GM21723 (cell line): Measurements from ENCODE around the gene CDC23.
"Not testable (repeated sequence)": the region's sequence is repeated elsewhere in the genome, so short reads cannot be mapped to it uniquely, and the experiment has no call there.

Experiments used
- ATAC-seq: cut with Tn5 transposase; IDR thresholded peaks from one replicate; pipeline ENCODE4 v1.9.1; 2021; ENCODE audit warnings: mild to moderate bottlenecking, moderate library complexity; ENCODE audit not compliant: unreplicated experiment

CDC23 gene, protein sequence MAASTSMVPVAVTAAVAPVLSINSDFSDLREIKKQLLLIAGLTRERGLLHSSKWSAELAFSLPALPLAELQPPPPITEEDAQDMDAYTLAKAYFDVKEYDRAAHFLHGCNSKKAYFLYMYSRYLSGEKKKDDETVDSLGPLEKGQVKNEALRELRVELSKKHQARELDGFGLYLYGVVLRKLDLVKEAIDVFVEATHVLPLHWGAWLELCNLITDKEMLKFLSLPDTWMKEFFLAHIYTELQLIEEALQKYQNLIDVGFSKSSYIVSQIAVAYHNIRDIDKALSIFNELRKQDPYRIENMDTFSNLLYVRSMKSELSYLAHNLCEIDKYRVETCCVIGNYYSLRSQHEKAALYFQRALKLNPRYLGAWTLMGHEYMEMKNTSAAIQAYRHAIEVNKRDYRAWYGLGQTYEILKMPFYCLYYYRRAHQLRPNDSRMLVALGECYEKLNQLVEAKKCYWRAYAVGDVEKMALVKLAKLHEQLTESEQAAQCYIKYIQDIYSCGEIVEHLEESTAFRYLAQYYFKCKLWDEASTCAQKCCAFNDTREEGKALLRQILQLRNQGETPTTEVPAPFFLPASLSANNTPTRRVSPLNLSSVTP

DNA sequence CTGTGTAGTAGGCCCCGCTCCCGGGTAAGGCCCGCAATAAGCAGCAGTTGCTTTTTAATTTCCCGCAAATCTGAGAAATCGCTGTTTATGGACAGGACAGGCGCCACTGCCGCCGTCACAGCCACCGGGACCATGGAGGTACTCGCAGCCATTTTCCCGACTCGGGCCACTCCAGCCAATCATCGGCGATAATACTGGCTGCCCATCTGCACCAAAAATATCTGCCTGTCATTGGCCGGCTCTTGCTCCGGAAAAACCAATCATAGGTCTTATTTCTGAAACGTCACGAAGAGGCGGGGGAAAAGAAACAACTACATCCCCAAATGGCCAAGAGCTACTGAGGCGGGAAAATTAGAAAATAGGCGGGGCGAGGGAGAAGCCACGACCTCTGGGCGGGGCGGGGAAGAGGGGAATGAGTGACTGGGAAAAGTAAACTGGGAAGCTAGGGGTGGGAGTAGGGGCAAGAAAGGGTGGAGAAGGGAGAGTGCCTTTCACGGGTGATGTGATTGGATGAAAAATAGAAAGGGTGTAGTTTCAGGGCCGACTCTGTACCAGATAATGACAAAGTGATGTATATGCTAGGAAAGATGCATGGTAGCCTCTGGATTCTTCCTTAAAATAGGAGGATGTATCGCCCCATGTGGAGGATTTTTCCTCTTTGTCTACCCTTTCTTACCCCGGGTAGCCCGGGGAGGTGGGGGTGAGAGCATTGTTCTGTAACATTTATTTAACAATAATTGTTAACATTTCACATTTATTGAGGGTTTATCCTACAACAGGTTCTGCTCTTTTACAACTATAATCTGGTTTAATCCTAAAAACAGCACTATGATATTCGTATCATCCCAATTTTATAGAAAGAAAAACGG, at the start of gene CDC23:
Gene CDC23, minus strand, starts transcription at position 163 of the 869 bp plus-strand sequence. Its CDS starts 11 bp downstream, at position 152.
- ATAC-seq, result peak; percentile 93

DNA sequence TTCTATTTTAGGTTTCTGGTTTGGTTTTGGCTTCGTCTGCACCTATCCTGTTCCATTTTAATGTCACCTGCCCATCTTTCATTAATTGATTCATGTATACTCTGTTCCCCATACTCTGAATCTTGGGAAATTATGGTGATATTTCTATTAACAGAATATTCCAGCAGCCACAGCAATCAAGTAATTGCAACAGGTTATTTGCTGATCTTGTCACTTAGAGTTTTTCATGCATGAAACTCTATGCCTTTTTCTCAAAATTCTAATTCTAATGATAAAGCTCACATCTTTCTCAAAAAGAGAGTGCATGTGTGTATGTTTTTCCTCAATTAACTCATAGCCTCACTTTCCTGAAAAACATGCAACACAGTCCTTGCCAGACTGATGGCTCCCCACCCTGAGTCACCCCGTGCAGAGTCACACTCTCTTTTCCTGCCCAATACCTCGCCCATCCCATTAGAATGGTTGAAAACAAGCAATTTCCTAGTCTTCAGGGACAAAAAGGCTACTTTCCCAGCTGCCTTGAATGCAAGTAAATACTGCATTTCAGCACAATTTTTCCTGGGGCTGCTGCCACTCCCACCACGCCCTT, 45.7 kb upstream of the CDC23 start:
- ATAC-seq, result no peak

DNA sequence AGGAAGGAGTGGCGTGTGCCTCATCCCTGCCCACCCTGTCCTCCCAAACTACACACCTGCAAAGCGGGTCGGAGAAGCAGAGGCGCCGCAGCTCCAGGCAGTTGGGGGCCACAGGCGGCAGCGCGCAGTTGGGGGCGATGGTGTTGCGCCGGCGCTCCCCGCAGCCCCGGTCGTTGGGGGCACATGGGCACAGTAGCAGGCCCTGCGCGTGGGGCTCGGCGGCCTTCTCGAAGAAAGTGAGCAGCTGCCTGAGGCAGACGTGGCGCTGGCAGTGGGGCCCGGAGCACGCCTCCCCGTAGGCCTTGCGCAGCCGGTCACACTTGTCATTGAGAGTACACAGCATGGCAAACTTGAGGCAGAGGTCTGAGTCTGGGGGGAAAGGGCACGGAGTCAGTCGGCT, 44.5 kb upstream of the CDC23 start:
- ATAC-seq, result no peak

DNA sequence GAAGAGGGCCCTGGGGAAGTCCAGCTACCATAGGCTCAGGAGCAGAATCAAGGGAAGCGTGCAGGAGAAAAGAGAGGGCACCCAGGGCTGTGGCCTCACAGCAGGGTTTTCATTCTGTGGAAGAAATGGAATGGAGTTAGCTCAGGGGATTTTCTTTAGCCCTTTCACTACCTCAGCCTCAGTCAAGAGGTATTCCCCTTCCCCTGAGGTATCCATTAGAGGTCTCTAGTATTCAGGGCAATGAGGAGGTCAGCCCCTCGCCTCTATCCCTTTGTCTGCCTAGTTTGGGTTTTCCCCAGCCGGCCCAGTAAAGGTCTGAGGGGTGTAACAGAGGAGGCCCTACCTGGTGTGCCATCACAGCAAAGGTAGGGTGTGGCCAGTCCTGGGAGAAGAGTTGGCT, 39.8 kb upstream of the CDC23 start:
- no peak for ATAC-seq

DNA sequence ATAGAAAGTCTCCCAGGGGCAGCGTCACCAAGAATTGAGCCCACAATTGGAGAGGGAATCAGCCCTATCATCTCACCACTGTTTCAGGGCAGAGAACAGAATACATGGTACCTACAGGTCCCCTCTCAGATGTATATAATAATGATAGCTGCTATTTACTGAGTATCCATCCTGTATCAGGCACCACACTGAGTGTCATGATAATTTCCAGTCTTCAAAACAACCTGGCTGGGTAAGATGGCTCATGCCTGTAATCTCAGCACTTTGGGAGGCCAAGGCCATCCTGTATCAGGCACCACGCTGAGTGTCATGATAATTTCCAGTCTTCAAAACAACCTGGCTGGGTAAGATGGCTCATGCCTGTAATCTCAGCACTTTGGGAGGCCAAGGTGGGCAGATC, 34.7 kb upstream of the CDC23 start:
- ATAC-seq, result not testable (repeated sequence)

DNA sequence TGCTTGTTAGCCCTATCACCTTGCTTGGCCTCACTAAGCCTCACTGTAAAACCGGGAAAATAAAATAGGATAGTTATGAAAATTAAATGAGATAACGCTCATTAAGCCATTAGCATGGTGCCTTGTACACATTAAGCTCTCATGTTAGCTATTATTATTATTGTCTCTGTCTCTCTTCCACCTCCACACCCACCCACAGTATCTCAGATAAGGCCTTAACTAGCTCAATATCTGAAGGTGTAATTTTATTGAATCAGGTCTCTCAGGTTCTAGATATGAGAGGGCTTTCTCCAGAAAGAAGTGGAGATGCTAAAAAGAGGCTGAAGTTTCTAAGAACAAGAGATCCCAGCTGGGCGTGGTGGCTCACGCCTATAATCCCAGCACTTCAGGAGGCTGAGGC, 33.7 kb upstream of the CDC23 start:
- ATAC-seq, result no peak

DNA sequence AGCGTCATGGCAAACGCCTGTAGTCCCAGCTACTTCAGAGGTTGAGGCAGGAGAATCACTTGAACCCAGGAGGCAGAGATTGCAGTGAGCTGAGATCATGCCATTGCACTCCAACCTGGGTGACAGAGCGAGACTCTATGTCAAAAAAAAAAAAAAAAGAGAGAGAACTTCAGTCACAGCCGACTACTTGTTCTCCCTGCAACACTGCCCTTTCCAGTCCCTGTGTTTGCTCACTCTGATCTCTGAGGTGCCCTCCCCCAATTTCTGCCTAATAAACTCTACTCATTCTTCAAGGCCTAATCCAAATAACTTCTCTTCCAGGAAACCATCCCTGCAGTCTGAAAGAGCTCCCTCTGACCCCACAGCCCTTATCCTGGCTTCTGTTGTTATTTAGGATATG, 33.2 kb upstream of the CDC23 start:
- no peak for ATAC-seq

DNA sequence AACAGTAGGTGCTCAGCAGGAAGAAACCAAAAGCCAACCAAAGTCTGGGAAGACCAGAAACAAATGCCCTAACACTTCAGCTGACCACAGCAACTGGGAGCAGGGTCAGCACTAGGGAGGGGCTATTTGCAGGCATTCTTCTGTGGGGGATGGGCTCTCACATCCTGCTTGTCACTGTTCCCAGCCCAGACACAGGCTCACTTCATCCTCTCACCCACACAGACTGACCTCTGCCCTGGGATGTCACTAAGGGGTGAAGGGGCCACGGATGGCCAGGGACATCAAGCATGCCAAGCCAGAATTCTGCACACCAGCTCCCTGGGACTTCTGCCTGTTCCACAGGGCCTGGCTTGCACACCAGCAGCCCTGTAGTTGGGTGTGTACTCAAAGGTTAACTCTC, 32.6 kb upstream of the CDC23 start:
- no peak for ATAC-seq

DNA sequence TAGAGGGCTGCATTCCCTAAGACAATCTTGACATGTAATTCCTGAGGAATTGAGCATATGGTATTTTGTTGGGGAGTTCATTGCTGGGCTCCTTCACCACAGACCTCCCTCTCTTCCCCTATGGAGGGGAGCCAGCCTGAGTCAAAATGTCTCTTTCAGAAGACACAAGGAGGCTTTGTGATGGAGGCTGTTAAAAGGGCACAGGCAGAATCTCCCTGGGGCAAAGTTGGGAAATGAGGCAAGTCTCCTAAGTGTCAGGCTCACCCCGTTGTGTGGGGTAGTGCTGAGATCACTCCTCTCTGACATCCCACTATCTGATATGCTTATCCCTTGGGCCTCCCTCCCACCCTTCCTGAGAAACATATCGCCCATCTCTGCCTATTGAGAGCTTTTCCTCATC, 30.7 kb upstream of the CDC23 start:
- no peak for ATAC-seq

DNA sequence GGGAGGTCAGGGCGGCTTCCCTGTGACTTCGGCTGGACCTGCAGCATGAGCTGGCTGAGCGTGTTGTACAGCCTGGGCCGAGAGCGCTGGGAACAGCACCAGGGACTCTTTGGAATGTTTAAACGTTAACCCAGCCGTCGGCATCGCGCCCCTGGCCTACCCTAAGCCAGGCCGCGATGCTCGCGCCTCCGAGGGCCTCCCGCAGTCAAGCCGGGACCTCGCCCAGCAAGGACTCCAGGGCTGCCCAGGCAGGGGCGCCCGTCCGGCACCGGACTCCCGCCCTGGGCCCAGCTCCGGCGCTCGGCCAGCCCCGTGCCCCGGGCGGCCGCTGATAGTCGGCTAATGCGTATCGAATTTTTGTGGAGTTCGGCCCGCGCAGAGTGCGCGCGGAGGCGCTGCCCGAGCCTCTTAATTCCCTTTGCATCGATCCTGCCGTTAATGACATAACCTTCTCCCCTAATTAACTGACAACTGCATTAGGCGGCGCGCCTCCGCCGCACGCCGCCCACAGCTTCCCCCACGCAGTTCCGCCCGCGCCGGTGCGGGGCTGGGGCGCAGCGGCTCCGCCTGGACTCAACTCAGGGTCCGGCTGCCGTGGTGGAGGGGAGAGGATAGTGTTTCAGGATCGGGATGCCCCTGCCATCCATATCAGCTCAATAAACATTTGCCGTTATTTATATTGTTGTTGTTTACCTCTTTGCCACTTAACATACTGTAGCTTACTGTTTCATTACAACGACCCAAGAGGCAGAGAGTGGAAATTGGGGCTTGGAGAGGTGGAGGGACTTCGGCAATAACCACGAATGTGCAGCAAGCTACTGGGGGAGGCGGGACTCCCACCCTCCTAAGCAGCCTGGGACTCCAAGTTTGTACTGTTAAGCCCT, 28.8 kb upstream of the CDC23 start:
- no peak for ATAC-seq

DNA sequence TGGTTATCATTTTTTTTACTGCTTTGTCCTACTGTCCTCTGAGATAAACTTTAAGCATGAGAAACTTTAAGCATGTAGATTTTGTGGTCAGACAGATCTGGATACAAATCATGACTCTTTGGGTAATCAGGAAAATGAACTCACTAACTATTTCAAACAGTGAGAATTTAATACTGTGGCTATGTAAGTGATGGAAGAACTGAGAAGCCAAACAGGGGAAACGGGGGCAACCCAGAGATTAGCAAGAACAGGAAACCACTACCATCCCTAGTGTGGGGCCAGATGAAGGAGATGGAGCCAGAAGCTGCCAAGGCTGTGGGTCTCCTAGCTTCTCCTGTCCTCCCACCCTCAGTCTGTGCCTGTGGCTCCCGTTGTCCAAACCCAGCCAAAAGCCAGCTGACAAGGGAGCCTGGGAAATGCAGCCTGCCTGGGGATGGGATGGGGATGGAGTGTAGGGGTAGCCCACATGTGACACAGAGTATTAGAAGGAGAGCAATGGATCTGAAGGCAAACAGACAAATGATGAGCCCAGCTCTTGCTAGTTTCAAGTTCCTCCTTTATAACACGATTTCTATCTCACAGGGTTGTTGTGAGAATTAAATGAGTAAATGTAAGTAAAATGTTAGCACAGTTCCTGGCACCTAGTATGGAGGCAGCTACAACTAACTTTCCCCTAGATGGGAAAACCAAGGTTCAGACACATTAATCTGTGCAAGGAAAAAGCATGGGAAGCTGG, 27.7 kb upstream of the CDC23 start:
- ATAC-seq, result no peak

DNA sequence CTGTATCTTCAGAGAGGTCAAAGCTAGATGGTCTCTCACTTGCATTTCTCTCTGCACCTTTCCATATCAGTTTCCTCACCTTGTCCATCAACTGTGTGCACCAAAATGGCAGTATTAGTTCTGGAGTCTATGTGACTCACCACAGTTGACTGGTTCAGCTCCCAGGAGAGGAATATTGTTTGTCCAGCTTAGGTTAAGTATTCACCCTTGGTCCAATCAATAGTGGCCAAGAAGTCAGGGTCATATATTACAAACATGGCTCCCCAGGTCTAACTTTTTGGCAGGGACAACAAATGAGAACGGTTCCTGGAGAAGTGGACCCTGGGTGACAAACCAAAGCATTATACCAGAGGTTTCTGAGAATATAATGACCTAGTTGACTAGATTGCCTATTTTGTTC, 24.9 kb upstream of the CDC23 start:
- no peak for ATAC-seq

DNA sequence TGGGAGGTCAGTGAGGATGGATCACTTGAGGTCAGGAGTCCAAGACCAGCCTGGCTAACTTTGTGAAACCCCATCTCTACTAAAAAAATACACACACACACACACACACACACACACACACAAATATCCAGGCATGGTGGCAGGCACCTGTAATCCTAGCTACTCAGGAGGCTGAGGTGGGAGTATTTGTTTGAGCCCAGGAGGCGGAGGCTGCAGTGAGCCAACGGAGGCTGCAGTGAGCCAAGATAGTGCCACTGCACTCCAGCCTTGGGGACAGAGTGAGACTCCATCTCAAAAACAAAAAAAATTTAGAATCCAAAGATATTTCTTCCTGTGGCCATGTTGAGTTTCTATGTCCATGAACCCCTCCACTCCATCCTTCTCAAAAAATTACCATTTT, 21.5 kb upstream of the CDC23 start:
- no peak for ATAC-seq

DNA sequence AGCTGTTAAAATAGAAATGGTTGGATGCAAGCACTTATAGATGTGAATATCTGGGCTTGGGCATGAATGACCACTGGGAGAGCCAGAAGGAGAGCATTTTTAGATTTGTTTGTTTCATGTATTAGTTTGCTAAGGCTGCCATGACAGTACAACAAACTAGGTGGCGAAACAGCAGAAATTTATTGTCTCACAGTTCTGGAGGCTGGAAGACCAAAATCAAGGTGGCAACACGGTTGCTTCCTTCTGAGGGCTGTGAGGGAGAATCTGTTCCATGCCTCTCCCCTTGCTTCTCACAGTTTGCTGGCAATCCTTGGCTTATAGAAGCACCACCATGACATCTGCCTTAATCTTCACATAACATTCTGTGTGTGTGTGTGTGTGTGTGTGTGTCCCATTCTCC, 20.2 kb upstream of the CDC23 start:
- no peak for ATAC-seq

DNA sequence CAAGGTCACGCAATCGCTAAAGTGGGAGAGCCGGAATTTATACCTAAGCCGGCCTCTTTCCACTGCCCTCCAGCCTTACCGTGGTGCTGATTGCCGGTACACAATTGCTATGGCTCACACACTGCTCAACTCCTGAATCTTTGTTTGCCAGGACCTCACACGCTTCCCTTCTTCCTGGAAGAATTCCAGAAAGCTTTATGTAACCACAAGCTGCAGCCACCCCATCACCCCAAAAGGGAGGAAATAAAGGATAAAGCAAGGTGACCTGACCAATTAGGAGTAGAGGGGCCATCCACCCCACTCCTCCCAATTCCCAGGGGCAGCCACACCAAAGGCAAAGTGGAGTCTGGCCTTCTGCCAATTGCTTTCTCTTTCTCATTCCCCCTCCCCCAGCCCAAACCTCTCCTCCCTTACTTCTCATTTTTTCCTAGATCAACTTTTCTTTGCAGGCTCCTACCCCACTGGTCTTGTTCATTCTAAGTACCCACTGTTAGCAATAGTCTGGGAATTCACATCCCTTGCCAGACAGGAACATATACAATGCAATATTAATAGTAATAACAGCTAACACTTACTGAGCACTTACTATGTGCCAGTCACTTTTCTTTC, 18.0 kb upstream of the CDC23 start:
- no peak for ATAC-seq

DNA sequence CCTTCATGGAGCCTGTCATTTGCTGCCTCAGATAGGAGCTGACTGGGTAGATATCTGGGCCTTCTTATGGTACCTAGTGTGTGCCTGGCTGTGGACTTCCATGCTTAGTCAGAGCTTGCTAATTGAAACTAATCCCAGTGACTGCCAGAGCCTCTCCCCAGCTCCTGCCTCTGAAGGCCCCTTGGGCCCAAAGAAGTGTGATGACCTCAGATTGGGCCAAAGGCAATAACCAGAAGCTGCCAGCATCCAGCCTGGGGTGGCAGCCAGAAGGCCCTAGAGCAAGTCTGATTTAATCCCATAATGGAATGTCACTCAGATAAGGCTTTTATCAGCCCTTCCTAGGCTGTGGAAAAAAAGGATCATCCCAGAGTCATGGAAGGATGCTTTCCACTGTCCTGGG, 17.1 kb upstream of the CDC23 start:
- ATAC-seq, result no peak

DNA sequence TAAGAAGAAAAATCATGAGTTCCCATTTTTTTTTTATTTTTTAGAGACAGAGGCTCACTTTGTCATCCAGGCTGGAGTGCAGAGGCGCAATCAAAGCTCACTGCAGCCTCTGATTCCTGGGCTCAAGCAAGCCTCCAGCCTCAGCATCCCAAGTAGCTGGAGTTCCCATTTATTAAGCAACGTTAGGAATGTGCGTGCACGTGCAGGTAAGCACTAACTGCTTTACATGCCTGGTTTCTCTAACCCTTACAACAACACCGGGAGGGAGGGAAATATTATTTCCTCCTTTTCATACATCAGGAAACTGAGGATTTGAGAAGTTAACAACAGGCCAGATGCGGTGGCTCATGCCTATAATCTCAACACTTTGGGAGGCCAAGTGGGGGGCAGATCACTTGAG, 16.3 kb upstream of the CDC23 start:
- ATAC-seq, result no peak

DNA sequence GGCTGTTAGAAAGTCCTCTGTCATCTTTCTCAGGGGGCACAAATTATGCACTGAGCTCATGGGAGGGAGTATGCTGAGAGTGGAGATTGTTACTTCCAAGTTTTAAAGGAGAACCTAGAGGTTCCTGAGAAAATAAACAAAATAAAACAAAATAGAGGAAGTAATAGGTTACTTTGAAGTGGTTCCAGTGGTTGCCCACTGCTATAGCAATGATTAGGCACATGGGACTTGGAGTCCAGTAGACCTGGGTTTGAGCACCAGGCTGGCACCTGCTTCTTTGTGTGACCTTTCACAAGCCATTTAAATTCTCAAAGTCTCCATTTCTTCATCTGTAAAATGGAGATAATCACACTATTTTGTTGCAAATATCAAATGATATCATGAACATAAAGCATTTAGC, 13.8 kb upstream of the CDC23 start:
- no peak for ATAC-seq

DNA sequence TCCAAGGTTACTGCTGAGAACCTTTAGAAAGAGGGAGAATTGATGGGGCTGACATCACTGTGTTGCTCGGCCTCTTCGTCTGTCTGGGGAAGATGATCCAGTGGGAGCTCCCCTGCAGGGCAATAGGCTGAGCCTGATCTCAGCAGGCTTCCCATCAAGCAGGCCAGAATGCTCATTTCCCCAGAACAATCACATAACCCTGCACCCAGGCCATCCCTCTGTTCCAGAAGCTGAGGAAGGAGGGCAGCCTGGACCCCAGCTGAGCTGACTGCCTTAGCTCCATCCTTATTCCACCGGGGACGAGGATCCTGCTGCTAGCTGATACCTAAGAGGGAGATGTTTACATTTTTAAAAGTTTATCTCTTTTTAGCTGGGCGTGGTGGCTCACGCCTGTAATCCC, 11.6 kb upstream of the CDC23 start:
- no peak for ATAC-seq
